Stimulated activated CD8-positive, alpha-beta memory T cell treated with anti-CD3 and anti-CD28 coated beads, Interleukin-7, amount 100 ng/mL, for 24 hours (primary cell): ENCODE results near the gene PWP1.

Source experiments
- DNase-seq: peaks from one replicate; pipeline ENCODE4 v3.0.0-alpha.2; 2020; ENCODE audit warnings: low read depth

The PWP1 gene

DNA sequence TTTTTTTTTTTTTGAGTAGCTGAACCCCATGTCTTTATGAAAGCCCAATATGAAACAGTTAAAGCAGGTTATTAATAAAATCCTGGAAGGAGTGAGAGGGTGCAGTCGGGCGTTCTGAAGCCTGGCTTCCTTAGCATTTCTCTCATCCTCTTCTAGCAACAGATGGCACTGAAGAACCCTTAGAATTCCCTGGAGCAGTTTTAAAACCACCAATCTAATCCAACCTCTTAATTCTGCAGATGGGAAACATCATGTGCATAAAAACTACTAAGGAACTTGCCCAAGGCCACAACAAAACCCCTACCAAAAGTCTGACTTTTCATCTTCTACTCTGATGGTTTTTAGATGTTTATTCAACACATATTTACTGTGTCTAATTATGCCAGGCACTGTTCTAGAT lies 50.2 kb downstream of the PWP1 start:
- DNase-seq, result no peak

DNA sequence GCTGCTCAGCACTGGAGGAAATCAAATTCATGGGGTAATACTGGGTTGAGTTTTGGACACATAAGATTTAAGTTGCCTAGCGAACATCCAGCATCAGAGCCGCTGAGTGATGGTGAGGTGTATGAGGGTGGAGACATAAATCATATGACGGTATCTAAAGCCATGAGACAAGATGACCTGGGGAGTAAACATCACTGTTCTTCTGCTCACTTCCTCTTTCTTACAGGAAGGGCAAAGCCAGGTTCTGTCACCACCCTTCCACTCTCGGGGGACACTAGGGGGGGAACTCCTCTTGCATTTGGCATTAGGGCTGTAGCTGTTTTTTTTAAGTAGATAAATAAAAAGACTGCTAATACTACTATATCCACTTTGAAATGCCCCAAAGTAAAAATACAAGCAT lies 51.3 kb downstream of the PWP1 start:
- no peak for DNase-seq

DNA sequence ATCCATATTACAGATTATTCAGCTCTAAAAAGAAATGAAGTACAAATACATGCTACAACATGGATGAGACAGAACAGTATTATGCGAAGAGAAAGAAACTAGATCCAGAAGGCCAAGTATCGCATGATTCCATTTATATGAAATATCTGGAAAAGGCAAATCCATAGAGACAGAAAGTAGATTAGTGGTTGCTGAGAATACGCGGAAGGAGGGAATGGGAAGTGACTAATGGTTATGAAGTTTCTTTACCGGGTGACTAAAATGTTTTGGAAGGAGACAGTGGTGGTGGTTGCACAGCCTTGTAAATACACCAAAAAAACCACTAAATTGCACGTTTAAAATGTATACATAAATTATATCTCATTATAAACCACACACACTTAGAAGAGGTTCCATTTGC lies 62.9 kb downstream of the PWP1 start:
- DNase-seq, result no peak

DNA sequence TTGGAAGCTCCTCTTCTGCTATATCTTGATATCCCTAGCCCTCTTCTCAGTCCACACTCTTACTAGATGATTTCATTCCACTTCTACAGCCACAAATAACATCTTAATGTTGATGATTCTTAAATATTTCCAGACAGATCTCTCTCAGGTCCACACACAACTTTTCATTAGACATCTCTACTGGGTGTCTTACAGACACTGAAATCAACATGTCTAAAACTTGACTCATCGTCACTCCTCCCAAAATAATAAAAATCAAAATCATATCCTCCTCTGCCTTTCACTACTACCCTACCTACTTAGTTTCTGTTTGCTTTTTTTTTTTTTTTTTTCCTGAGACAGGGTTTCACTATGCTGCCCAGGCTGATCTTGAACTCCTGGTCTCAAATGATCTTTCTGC lies 63.5 kb downstream of the PWP1 start:
- no peak for DNase-seq

DNA sequence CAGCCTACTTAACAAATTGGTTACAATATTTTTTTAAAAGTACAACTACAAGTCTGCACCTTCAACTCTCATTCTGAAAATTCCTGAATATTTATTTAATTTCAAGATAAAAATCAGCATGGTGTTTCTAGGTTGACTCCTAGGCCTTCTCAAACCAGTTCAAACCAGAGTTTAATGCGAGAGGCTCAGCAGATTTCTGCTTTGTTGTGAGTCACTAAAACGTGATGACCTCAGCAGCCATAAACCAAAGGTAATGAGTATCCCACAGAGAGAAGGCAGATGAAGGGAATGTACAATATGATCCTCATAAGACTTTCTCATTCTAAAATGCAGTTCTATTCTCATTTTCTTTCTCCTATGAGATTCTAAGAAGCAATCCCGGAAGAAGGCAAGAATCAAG lies 73.8 kb downstream of the PWP1 start:
- no peak for DNase-seq

DNA sequence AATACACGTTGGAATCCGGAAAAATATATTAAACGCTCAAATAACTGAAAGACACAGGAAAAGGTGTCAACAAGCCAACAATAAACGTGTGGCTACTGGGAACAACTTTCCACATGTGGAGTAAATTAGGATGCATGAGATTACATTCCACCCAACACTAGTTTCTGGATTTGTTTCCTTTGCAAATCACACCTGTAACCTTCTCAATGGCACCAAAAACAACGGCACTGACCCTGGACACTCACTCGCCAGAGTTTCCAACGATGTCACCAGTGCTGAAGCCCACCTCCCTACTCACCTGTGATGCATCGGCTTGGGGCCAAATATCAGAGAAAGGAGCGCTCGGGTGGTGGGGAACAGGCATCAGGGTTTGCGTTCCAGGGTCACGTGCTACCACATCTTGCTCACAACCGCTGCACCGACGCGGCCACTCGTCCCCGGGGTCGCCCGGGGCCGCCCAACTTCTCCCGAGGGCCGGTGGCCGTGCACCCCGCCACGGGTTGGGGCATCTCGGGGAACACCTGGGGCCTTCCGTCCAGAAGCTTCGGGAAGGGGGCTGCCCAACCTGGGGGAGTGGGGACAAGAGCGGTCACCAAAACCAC lies 74.7 kb downstream of the PWP1 start:
- DNase-seq, result no peak

DNA sequence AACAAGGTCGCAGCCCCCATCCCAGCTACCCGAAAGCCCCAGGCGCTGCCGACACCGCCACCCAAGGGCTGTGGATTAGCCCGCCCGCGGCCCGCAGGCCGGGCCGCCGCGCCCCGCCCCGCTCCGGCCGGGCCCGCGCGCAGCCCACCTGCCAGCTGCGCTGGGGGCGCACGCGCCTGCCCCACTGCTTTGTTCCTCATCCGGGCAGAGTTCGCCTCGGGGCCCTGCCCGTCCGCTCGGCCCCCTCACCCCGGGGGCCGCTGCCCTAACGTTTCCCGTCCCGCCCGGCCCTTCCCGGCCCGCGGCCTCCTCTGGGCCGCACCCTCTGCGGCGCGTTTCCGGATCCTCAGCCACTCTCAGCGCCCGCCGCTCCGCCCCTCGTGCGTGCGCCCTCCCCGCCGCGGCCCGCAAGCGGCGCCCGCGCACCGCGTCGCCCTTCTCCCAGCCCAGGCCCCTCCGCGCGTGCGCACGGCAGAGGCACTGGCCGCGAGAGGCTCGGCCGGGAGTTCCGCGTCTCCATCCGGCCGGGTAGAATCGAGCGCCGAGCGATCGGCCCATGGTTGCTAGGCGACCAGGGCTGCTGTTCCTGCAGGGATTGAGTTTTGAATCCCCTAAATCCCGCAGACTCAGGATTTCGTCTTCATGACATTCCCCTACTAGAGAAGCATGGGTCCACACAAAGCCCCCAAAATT lies 75.4 kb downstream of the PWP1 start, which contains the start of gene PRDM4:
Gene PRDM4, minus strand, starts transcription at position 329 of the 693 bp plus-strand sequence. CDS start 622 bp downstream, outside the sequence.
- peak; percentile 75 for DNase-seq

DNA sequence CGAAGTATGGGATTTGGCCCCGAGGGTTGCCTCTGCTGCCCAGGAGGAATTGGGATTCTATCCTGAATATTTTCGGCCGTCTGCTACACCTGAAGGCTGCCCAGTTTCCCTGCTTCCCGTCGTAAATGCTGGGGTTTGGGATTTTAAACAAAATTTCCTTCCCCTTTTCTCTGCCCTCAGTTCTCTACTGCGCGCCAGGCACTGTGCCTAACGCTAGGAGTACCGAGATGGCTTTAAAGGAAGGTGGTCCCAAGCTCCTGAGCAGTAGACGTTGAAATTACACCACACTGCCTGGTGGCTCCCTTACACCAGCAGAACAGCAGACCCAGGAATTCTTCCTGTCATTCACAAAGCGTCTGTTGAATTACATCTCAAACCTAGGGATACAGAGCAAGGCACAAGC lies 75.9 kb downstream of the PWP1 start:
- DNase-seq, result no peak
